GM19395 (cell line): Measurements from ENCODE around the gene MYL12A.
"Not testable (repeated sequence)": the region's sequence is repeated elsewhere in the genome, so short reads cannot be mapped to it uniquely, and the experiment has no call there.

Experiments used
- ATAC-seq: cut with Tn5 transposase; IDR thresholded peaks from one replicate; pipeline ENCODE4 v1.9.1; 2021; ENCODE audit warnings: mild to moderate bottlenecking, moderate library complexity; ENCODE audit not compliant: unreplicated experiment

The MYL12A gene

GRCh38 chr18:3247240-3248061 is at the start of gene MYL12A:
TSS of gene MYL12A (plus strand) at chr18:3247801. CDS start at chr18:3253248, 5,447 bp downstream.
- ATAC-seq: peak; percentile 85

DNA sequence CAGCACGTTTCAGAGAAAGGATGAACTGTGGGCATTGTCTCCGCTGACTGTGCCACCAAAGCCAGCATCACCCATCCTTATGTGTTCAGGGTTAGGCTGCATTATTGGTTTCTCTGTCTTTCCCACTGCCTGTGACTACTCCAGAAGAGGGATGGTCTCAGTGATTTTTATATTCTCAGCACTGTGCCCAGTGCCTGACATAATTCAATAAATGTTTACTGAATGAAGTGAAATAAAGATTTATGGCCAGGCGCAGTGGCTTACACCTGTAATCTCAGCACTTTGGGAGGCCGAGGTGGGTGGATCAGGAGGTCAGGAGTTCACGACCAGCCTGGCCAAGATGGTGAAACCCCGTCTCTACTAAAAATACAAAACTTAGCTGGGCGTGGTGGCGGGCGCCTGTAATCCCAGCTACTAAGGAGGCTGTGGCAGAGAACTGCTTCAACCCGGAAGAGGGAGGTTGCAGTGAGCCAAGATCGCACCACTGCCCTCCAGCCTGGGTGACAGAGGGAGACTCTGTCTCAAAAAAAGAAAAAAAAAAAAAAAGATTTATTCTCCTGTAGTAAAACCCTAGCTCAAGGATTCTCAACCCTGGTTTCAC is 49.2 kb upstream of the MYL12A start:
- not testable (repeated sequence) for ATAC-seq

DNA sequence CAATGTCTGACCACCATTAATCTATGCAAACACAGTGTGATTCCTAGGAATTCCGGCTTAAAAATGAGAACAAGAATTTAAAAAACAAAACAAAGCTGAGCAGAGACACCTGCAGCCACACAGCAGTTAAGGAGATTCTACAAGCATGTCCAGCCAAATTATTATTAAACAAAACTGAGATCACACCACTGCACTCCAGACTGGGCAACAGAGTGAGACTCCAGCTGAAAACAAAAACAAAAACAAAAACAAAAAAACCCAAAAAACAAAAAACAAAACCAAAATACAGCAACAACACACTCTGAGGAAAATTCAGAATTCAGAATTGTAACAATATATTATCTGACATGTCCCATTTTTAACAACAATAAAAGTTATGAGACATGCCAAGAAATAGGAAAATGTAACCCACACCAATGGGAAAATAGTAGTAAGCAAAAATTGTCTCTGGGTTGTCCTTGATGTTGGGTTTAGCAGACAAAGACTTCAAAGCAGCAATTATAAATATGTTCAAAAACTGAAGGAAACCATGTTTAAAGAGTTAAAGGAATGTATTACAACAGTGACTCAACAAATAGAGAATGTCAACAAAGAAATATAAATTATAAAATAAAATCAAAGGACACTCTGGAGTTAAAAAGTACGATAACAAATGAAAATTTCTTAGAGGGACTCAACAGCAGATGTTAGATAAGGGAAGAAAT is 47.5 kb upstream of the MYL12A start:
- no peak for ATAC-seq

DNA sequence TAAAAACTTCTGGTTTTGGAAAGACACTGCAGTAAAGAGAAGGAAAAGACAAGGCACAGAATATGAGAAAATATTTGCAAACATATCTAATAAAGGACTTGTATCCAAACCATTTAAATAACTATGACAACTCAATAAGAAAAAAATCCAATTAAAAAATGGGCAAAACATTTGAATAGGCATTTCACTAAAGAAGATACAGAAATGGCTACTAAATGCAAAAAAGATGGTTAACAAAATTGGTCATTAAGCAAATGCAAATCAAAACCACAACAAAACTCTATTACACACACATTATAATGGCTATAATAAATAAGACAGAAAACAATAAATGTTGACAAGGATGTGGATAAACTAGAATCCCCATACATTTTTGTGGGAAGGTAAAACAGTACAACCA is 42.4 kb upstream of the MYL12A start:
- no peak for ATAC-seq

- ATAC-seq: no peak
Observed at GRCh38 chr18:3207565-3207964, 40.0 kb upstream of the MYL12A start.

DNA sequence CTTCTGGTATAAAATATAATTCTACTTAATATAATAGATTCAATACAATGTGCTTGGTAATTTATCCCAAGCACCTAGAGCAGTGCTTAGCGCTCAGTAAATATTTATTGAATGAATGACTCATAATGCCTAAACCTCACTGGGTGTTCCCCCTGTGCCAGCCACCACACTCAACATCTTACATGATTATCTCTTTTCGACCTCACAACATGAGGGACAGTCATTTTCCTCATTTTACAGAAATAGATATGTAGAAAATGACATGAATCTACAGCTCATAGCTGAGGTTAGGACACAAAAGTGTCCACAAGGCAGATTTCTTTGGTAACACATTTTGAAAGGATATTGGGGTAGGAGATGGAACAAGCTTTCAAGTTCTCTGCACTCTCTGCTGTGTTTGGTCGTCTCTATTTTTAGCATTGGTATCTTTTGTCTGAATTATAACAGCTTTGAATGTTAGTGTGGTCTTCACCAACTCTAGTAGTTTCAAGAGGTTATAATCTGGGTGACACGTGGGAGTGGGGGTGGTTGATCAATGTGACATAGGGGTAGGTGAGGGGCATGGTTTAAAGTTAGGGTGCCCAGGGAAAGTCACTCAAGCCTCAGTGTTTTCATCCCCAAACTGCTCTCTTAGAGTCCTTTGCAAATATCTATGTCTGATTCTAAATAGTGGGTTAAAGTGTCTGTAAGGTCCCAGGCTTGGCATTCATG is 37.6 kb upstream of the MYL12A start:
- no peak for ATAC-seq

DNA sequence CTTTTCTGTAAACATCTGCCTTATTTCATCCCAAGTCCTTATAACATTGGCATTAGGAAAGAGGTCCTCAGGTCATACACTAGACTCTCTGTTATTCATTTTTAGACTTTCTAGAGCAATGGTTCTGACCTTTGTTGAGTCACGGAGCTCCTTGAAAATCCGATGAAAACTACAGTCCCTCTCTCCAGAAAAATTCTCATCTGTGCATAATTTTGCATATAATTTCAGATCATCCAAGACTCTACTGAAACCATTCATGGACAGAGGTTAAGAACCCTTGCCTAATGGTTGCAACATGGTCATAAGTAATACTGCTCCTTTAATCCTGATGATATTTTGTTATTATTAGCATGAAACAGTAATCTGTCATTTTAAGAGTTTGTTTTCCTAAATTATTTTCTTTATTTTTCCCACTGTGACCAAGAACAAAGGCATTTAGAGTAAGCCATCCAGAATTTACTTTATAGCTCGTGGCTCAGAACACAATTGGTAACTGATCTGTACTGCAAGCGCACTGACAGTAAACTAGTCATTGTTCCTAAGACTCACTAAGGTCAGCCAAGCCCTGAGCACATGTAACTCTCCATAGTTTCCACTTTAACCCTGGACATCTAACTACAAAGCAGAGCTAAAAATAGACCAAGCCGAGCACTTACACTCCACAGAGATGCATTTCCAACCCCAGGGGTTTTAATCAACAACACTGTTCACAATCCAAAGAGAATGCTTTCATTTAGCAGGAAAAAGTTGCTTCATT is 36.2 kb upstream of the MYL12A start:
- ATAC-seq: no peak

DNA sequence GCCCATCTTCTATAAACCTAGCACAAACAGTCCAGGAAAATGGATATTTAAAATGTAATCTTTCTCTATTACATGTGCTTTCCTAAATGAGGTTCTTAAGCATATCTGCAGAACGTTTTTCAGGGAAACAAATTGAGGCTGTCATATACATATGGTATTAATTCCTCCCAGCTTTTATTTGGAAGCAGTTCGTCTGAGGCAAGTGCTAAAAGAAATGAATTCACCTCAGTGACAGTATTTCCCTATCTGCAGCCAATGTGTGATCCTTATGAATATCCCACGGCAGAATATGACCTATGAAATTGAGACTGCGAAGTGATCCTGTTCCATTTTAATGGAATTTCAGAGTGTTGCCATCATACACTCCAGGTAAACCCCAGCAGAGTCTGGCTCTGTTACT is 34.9 kb upstream of the MYL12A start:
- ATAC-seq: no peak

DNA sequence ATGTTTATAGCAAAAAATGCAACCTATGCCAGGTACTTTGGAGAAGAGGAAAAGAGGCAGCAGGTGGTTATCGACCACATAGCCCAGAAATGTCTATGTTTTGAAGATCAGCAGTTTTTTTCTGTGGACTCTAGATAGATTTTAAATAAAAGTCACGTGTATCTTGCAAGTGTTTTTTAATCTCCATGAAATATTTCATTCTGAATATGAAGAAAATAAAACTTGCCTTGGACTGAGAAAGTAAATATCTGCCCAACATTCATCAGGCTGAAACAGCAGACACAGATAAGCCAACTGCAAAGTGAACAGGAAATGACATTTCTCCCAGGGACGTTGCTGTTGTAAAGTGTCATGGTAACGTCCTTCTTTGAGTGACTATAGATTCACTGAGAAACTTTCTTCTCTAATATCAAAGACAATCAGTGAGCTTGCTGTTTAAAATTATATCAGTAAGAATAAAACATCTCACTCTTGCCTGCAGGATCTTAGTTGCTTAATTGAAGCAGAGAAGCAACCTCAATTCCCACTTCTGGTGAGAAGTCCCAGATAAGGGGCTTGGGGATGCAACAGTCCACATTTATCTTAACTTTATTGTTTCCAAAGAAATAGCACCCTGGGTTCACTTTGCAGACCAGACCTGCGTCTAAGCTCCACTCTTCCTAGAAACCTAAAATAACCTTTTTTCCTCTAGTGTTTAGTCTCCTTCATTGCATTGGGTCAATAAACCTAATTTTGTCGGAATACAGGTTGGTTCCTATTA is 34.1 kb upstream of the MYL12A start:
- ATAC-seq: no peak

GRCh38 chr18:3214855-3215637 is 32.6 kb upstream of the MYL12A start:
- no peak for ATAC-seq

GRCh38 chr18:3216987-3217386 is 30.6 kb upstream of the MYL12A start:
- ATAC-seq: no peak

- ATAC-seq: no peak
Observed at GRCh38 chr18:3217948-3218647, 29.5 kb upstream of the MYL12A start.

DNA sequence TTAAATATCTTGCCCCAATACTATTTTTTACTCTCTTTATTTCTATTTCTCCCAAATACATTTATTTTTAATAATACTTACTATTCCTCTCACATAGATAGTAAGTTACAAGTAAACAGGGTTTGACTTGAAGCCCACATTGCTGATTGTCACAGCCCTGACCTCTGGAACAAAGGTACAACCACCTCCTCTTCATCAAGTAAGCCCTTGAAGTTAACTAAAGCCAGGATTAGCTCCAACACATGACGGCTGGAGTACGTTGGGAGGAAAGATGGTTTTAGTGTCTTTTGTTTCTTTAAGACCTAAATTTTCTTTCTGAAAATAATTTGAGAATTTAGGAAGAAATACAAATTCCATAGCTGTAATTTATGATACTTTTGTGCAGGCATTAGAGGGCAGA is 28.8 kb upstream of the MYL12A start:
- ATAC-seq: no peak

GRCh38 chr18:3219241-3219630 is 28.4 kb upstream of the MYL12A start:
- ATAC-seq: no peak

DNA sequence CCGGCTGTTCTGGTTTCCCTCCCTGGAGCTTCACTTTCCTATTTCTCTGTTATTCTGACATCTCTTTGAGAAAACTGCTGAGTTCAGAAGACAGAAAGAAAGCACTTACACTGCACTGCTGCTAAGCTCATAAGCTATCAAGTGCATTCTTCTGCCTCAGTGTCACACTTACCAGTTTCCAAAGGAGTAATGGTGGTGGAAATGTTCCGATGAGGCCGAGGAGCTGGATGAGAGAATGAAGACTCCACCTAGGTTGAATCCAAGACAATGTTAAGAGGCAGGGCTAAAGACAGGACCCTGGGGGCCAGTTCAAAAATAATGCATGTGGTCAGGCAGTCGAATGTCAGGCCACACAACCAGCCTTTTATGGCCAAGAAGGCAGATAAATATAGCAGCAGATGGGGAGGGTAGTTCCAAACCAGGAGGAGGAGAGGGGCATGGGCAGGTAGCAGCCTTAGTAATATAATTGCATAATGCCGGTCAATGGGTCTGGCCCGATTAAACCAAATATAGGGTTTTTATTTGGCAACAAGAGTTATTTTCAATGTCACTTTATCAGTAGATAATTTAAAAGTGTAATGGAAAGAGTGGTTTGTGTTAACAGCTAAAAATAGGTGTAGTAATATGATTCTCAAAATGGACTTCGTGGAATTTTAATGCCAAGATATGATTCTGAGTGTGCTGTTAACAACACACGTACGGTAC is 27.8 kb upstream of the MYL12A start, which contains the start of gene MYOM1:
MYOM1 (minus strand) TSS at position 338 of the 705 bp plus-strand sequence. CDS start 4,745 bp downstream, outside the sequence.
- no peak for ATAC-seq

- ATAC-seq: not testable (repeated sequence)
Observed at GRCh38 chr18:3220868-3221267, 26.7 kb upstream of the MYL12A start.

DNA sequence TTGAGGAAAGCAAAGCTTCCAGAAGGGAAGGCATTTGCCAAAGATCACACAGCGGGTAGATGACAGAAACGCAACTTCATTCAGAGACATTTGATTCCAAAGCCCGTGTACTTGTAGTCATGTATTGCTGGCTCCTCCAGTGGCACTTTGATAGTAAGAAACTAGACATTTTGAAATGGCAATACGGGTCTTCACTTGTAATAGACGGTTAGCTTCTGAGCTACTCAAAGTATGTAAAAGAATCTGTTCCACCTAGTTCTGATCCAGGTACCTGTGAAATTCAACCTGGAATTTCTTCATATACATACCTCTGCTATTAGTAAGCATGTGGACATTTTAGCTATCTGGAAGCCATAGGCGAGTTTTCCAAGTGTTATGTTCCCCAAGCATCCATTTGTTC is 26.1 kb upstream of the MYL12A start:
- no peak for ATAC-seq

GRCh38 chr18:3223356-3223755 is 24.2 kb upstream of the MYL12A start:
- ATAC-seq: no peak
